BJ (cell line): ENCODE data around the gene ZNF366. TPM values are rescaled to one million over a fixed set of nuclear protein-coding genes. Genes with fewer than 3 reads are reported as not detected.
A peak's percentile ranks its signal among the peaks of the same experiment; 100 is the strongest.

Source experiments
- CTCF ChIA-PET: fragments of 350-600 bp; formaldehyde crosslinking; extraction: SDS; loops from one replicate; lab custom pipeline; 2021; ENCODE audit warnings: antibody characterized with exemption, inconsistent platforms; lab: Yijun Ruan, JAX
- POLR2A ChIA-PET: fragments of 300-600 bp; sonication (Branson Sonifier 250); formaldehyde crosslinking; extraction: SDS; loops from one replicate; lab custom pipeline; 2021; ENCODE audit warnings: antibody characterized with exemption; lab: Charles Lee
- DNase-seq: peaks from one replicate; pipeline ENCODE4 v3.0.0-alpha.2; 2011; ENCODE audit warnings: low read depth
- H3K27me3 ChIP-seq: 2 replicates; pipeline ENCODE4 v1.6.0; 2011; ENCODE audit warnings: low read length; ENCODE audit not compliant: control insufficient read depth, insufficient read depth
- H3K36me3 ChIP-seq: 2 replicates; pipeline ENCODE4 v1.5.1; 2011; ENCODE audit warnings: low read length; ENCODE audit not compliant: control insufficient read depth, insufficient read depth
- H3K4me3 ChIP-seq: 2 replicates; pipeline ENCODE4 v1.5.1; 2011; ENCODE audit warnings: low read depth, mild to moderate bottlenecking, control low read depth, low read length
- polyA plus RNA-seq: library from polyadenylated mRNA; depleted of rRNA; stranded (reverse); fragments of >200 nt; gene quantifications from 2 replicates; pipeline ENCODE4 v1.2.3, GENCODE V29; 2011
- TF ChIP-seq, protein P1 (sequence below): IDR thresholded peaks from 2 replicates; pipeline ENCODE4 v1.5.1; 2011; ENCODE audit warnings: low read depth, mild to moderate bottlenecking, control low read depth, inconsistent platforms, low read length, moderate library complexity; ENCODE audit not compliant: insufficient read depth

The ZNF366 gene
- polyA plus RNA-seq, 1 experiment, result not detected

DNA sequence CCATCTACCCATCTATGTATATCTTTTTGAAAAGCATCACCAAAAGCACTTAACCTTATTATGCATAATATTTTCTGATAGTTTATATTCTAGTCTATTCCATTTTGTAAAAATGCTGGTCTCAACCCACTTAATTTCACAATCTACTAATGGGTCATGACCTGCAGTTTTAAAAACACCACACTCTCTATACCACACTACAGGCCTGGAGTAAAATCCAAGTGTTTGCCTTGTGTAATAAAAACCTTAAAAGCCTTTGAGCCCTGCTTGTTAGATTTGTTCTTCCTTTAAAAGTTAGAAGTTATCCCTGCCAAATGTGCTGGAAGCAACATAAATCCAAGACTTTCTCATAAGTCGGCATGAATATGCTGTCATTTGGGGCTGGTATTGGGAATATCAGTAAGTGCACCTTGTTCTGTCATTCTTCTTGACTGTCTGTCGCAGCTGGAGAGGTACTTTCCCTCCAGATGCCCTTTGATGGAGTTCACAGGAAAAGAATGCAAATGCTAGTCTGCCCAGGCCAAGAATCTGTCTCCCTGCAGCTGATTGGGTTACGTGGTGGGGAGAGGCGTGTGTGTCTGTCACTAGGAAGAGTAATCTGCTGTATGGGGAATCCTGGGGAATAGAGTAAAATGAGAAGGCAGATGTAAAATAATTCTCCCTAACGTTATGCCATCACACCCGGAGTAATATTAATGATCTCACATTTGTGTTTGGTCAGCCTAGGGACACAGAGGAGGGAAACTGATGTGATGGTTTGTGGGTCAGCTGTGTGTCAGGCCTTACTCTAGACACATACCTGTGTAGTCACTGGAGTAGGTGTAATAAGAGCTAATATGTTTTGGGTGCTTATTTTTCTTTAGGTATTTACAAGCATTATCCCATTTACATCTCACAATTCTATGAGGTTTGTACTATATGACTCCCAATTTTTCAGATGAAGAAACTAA lies 79.4 kb downstream of the ZNF366 start:
- H3K36me3 ChIP-seq, result no peaks in the 10 kb centered on the region
- peak; percentile 18 for DNase-seq
- POLR2A ChIA-PET, result no interaction called here
- TF ChIP-seq, protein P1, sequence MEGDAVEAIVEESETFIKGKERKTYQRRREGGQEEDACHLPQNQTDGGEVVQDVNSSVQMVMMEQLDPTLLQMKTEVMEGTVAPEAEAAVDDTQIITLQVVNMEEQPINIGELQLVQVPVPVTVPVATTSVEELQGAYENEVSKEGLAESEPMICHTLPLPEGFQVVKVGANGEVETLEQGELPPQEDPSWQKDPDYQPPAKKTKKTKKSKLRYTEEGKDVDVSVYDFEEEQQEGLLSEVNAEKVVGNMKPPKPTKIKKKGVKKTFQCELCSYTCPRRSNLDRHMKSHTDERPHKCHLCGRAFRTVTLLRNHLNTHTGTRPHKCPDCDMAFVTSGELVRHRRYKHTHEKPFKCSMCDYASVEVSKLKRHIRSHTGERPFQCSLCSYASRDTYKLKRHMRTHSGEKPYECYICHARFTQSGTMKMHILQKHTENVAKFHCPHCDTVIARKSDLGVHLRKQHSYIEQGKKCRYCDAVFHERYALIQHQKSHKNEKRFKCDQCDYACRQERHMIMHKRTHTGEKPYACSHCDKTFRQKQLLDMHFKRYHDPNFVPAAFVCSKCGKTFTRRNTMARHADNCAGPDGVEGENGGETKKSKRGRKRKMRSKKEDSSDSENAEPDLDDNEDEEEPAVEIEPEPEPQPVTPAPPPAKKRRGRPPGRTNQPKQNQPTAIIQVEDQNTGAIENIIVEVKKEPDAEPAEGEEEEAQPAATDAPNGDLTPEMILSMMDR, result no peak
- no peak overlapping the region for H3K4me3 ChIP-seq
- H3K27me3 ChIP-seq, result no peaks in the 10 kb centered on the region
- CTCF ChIA-PET, result interaction anchor here (1.1 to 2.7 kb wide), 2 partner anchors 12 to 14 kb away, joined by 3 to 8 read pairs; no protein-coding TSS in a partner anchor

GRCh38 chr5:72427016-72427415 lies 80.2 kb downstream of the ZNF366 start:
- Histone ChIP-seq H3K36me3 (no peaks in the 10 kb centered on the region), H3K27me3 (no peaks in the 10 kb centered on the region), H3K4me3 (no peak overlapping the region)
- CTCF ChIA-PET, result no interaction called here
- POLR2A ChIA-PET, result no interaction called here
- TF ChIP-seq, protein P1, result no peak
- no peak for DNase-seq

DNA sequence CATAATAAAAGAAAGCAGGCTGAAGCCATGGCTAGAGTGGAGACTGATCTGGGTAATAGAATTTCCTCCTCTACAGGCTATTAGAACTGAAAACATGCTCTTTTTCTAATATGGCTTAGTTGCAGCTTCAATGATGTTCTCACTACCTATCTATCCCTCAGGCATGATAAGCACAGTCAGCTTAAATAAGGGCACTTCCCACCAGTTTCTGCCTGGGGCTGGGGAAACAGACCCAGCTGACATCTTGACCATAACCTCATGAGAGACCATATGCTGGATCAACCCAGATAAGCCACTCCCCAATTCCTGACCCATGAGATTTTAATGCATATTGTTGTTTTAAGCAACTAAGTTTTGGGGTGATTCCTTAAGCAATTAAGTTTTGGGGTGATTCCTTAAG lies 81.2 kb downstream of the ZNF366 start:
- Histone ChIP-seq H3K4me3 (no peak overlapping the region), H3K27me3 (no peaks in the 10 kb centered on the region), H3K36me3 (no peaks in the 10 kb centered on the region)
- TF ChIP-seq, protein P1, result no peak
- no peak for DNase-seq
- CTCF ChIA-PET, result interaction anchor here (0.9 kb wide), 1 partner anchor 10 kb away, joined by 4 read pairs; no protein-coding TSS in a partner anchor
- POLR2A ChIA-PET, result no interaction called here

GRCh38 chr5:72418271-72418670 lies 88.9 kb downstream of the ZNF366 start:
- Histone ChIP-seq H3K36me3 (no peaks in the 10 kb centered on the region), H3K4me3 (no peak overlapping the region), H3K27me3 (no peaks in the 10 kb centered on the region)
- ChIA-PET CTCF (no interaction called here), POLR2A (no interaction called here)
- TF ChIP-seq, protein P1, result no peak
- DNase-seq, result no peak

DNA sequence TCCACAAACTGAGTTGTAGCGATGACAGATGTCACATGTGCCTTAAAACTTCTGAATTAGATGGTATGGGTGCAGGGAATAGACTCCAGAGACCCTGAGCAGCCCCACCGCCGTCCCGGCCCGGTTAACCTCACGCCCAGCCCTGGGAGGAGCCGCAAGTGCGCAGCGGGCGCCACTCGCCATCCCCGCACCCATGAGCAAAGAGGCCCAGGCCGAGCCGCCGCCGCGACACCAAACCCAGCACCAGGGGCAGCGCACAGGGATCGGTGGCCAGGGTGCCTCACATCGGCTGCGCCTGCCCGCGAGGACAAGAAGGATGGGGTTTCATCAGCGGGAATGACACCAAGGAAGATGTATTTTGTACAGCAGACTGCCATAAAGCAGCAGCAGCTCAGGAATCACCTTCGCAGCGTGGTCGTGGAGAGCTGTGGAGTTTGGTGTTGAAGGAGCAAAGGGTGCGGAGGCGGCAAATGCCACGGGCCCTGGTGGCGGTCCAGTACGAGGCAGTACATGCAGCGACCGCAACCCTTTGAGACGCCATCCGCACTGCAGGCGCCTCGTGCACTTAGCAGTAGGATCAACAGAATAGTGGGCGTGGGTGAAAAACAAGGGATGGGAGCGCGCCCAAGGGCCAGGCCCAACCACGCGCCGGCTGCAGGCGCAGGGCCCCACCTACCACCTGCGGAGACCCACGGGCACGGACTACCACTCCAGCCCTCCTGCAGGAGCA lies 89.7 kb downstream of the ZNF366 start:
- CTCF ChIA-PET, result interaction anchor here (2.1 to 3.0 kb wide), 2 partner anchors 13 to 51 kb away, joined by 4 to 14 read pairs; no protein-coding TSS in a partner anchor

More for the DNA sequence above, 89.7 kb downstream of the ZNF366 start:
- H3K27me3 ChIP-seq, result no peaks in the 10 kb centered on the region
- no peak for DNase-seq
- POLR2A ChIA-PET, result no interaction called here
- no peak overlapping the region for H3K4me3 ChIP-seq
- TF ChIP-seq, protein P1, result no peak
- no peaks in the 10 kb centered on the region for H3K36me3 ChIP-seq
